Measurements from ENCODE around the gene NLRP10. TPM values are rescaled to one million over a fixed set of nuclear protein-coding genes. Genes with fewer than 3 reads are reported as not detected.

The NLRP10 gene
- total RNA-seq, 1 donor from 2014 or later, result not detected

GRCh38 chr11:7931168-7931567, 34.1 kb downstream of the NLRP10 start, which contains the start of gene OR10A6:
Gene OR10A6 (minus strand): TSS chr11:7931268. CDS start chr11:7928662, 2,606 bp downstream.
- Histone ChIP-seq H3K4me3 (no peak within 1 kb of the TSS), H3K9me3 (ENCODE audit: low read depth) (no peaks in the 10 kb centered on the region), H3K9ac (no peak within 1 kb of the TSS), H3K27ac (no peak within 1 kb of the TSS), H3K4me1 (no peaks in the 10 kb centered on the region), H3K79me2 (ENCODE audit: low read depth) (no peaks in the 10 kb centered on the region), H3K27me3 (no peaks in the 10 kb centered on the region), H3K4me2 (no peak within 1 kb of the TSS), H3F3A (ENCODE audit: low read depth) (no peaks in the 10 kb centered on the region), H2AFZ (replicated peaks) (no peak within 1 kb of the TSS), H3K36me3 (no peaks in the 10 kb centered on the region), H4K20me1 (ENCODE audit: low read depth) (no peaks in the 10 kb centered on the region)
- DNase-seq (ENCODE audit: low spot score), result no peak
- no peak within 1 kb of the TSS for H3K4me3 Mint-ChIP-seq
- H3K27ac Mint-ChIP-seq, result no peak within 1 kb of the TSS
- H3K9me3 Mint-ChIP-seq, result peaks cover 1% of the 10 kb centered on the region
- H3K36me3 Mint-ChIP-seq, result no peaks in the 10 kb centered on the region
- H3K4me1 Mint-ChIP-seq, result no peaks in the 10 kb centered on the region
- H3K27me3 Mint-ChIP-seq (ENCODE audit: insufficient read depth, low read depth), result peaks cover 2% of the 10 kb centered on the region
- no peak for TF ChIP-seq EZH2phosphoT487 (IDR thresholded peaks at IDR 0.05)
- no peak for TF ChIP-seq EZH2 (IDR thresholded peaks at IDR 0.05)

- Mint-ChIP-seq H3K27ac (no peak overlapping the region), H3K4me3 (no peak overlapping the region), H3K4me1 (no peaks in the 10 kb centered on the region), H3K27me3 (ENCODE audit: insufficient read depth, low read depth) (no peaks in the 10 kb centered on the region), H3K36me3 (no peaks in the 10 kb centered on the region), H3K9me3 (no peaks in the 10 kb centered on the region)
- Histone ChIP-seq H4K20me1 (ENCODE audit: low read depth) (no peaks in the 10 kb centered on the region), H3K27me3 (no peaks in the 10 kb centered on the region), H3K4me1 (no peaks in the 10 kb centered on the region), H3K4me2 (no peak overlapping the region), H2AFZ (replicated peaks) (no peak overlapping the region), H3K36me3 (no peaks in the 10 kb centered on the region), H3K9ac (no peak overlapping the region), H3F3A (ENCODE audit: low read depth) (no peaks in the 10 kb centered on the region), H3K27ac (no peak overlapping the region), H3K9me3 (ENCODE audit: low read depth) (no peaks in the 10 kb centered on the region), H3K79me2 (ENCODE audit: low read depth) (no peaks in the 10 kb centered on the region), H3K4me3 (no peak overlapping the region)
- TF ChIP-seq EZH2phosphoT487 (IDR thresholded peaks at IDR 0.05), result no peak
- TF ChIP-seq EZH2 (IDR thresholded peaks at IDR 0.05), result no peak
- TF ChIP-seq, protein P1, sequence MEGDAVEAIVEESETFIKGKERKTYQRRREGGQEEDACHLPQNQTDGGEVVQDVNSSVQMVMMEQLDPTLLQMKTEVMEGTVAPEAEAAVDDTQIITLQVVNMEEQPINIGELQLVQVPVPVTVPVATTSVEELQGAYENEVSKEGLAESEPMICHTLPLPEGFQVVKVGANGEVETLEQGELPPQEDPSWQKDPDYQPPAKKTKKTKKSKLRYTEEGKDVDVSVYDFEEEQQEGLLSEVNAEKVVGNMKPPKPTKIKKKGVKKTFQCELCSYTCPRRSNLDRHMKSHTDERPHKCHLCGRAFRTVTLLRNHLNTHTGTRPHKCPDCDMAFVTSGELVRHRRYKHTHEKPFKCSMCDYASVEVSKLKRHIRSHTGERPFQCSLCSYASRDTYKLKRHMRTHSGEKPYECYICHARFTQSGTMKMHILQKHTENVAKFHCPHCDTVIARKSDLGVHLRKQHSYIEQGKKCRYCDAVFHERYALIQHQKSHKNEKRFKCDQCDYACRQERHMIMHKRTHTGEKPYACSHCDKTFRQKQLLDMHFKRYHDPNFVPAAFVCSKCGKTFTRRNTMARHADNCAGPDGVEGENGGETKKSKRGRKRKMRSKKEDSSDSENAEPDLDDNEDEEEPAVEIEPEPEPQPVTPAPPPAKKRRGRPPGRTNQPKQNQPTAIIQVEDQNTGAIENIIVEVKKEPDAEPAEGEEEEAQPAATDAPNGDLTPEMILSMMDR (IDR thresholded peaks at IDR 0.05), result no peak
- no peak for DNase-seq (ENCODE audit: low spot score)
Observed at GRCh38 chr11:7927635-7928034, 37.6 kb downstream of the NLRP10 start.

DNA sequence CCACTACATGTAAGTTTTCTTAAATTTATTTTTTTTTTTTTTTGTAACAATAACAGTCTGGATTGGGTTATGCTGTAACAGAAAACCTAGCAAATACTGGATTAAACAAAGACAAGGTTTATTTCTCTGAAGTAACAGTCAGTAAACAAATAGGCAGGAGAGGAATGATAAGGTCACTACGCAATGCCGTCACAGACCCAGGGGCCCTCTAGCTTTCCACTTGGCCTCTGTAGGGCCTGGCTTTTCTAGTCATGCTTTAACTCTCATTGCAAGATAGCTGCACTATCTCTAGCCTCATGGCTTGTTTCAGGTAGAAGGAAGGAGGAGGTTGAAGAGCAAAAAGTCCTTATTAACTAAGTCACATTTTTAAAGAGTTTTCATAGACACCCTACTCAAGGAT, 40.7 kb downstream of the NLRP10 start:
- Histone ChIP-seq H3K27ac (no peak overlapping the region), H3K79me2 (ENCODE audit: low read depth) (no peaks in the 10 kb centered on the region)
- TF ChIP-seq, protein P1 (IDR thresholded peaks at IDR 0.05), result no peak

DNA sequence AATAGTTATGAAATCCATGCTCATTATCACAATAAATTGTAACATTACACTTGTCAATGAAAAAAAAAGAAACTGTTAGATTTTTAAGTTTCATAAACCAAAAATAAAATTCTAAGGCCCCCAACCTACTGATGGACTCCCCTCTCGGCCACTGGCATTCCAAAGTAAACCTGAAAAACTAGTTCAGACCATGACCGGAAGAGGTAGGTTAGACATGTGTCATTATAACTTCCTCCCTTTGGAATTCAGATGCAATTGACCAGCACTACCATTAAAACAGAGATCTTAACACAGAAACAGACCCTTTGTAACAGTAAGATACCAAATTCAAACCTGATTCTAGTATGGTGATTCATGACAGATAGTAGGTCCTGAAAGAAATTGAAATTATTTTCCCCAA, 47.1 kb downstream of the NLRP10 start:
- Histone ChIP-seq H3K36me3 (no peaks in the 10 kb centered on the region), H3K27ac (no peak overlapping the region), H3K27me3 (no peaks in the 10 kb centered on the region), H3K9me3 (ENCODE audit: low read depth) (no peaks in the 10 kb centered on the region), H3F3A (ENCODE audit: low read depth) (no peaks in the 10 kb centered on the region), H3K4me3 (no peak overlapping the region), H3K4me1 (no peaks in the 10 kb centered on the region), H4K20me1 (ENCODE audit: low read depth) (no peaks in the 10 kb centered on the region), H2AFZ (replicated peaks) (no peak overlapping the region), H3K9ac (no peak overlapping the region), H3K4me2 (no peak overlapping the region), H3K79me2 (ENCODE audit: low read depth) (no peaks in the 10 kb centered on the region)
- no peak overlapping the region for H3K27ac Mint-ChIP-seq
- H3K4me1 Mint-ChIP-seq, result no peaks in the 10 kb centered on the region
- H3K4me3 Mint-ChIP-seq, result no peak overlapping the region
- DNase-seq (ENCODE audit: low spot score), result no peak
- no peaks in the 10 kb centered on the region for H3K36me3 Mint-ChIP-seq
- H3K27me3 Mint-ChIP-seq (ENCODE audit: insufficient read depth, low read depth), result peaks cover 2% of the 10 kb centered on the region
- no peaks in the 10 kb centered on the region for H3K9me3 Mint-ChIP-seq
- TF ChIP-seq EZH2 (IDR thresholded peaks at IDR 0.05), result no peak
- TF ChIP-seq, protein P1 (IDR thresholded peaks at IDR 0.05), result no peak
- TF ChIP-seq EZH2phosphoT487 (IDR thresholded peaks at IDR 0.05), result no peak

More for the DNA sequence above, 40.7 kb downstream of the NLRP10 start:
- Histone ChIP-seq H3K4me1 (no peaks in the 10 kb centered on the region), H3K36me3 (no peaks in the 10 kb centered on the region), H3K4me2 (no peak overlapping the region), H3K27me3 (no peaks in the 10 kb centered on the region), H3F3A (ENCODE audit: low read depth) (no peaks in the 10 kb centered on the region), H4K20me1 (ENCODE audit: low read depth) (no peaks in the 10 kb centered on the region), H2AFZ (replicated peaks) (no peak overlapping the region), H3K9me3 (ENCODE audit: low read depth) (no peaks in the 10 kb centered on the region), H3K9ac (no peak overlapping the region), H3K4me3 (no peak overlapping the region)
- Mint-ChIP-seq H3K36me3 (no peaks in the 10 kb centered on the region), H3K27me3 (ENCODE audit: insufficient read depth, low read depth) (no peaks in the 10 kb centered on the region), H3K9me3 (no peaks in the 10 kb centered on the region), H3K27ac (no peak overlapping the region), H3K4me3 (no peak overlapping the region), H3K4me1 (no peaks in the 10 kb centered on the region)
- DNase-seq (ENCODE audit: low spot score), result no peak

Small RNA genes within 50 kb of the gene (small RNA-seq; reads per million reads assigned to genes)
- gene COX6CP5, result not detected

Other genes with a start within 250 kb of the NLRP10 start
- not detected in 2 replicates for gene OR5P2, start 168.5 kb downstream of the NLRP10 start, total RNA-seq (ENCODE audit: low replicate concordance)
- gene OR5P3, start 134.6 kb downstream of the NLRP10 start, total RNA-seq (ENCODE audit: low replicate concordance), result not detected in 2 replicates
- gene OR10A6, start 34.2 kb downstream of the NLRP10 start, total RNA-seq (ENCODE audit: low replicate concordance), result not detected in 2 replicates
- not detected in 2 replicates for gene OR10A3, start 23.7 kb downstream of the NLRP10 start, total RNA-seq (ENCODE audit: low replicate concordance)
- 257 and 355 TPM in 2 replicates for gene EIF3F, start 21.9 kb upstream of the NLRP10 start, total RNA-seq (ENCODE audit: low replicate concordance)
- 28.7 and 41.3 TPM in 2 replicates for gene TUB, start 115.8 kb upstream of the NLRP10 start, total RNA-seq (ENCODE audit: low replicate concordance)
- 29.5 and 33.7 TPM in 2 replicates for gene RIC3, start 203.6 kb upstream of the NLRP10 start, total RNA-seq (ENCODE audit: low replicate concordance)